Liver (tissue), 9 donors: ENCODE data around the gene TMEM135. TPM values are rescaled to one million over a fixed set of nuclear protein-coding genes. Genes with fewer than 3 reads are reported as not detected.

Experiments used
- DNase-seq: peaks from one replicate; pipeline ENCODE4 v3.0.0-alpha.2; 2017; ENCODE audit warnings: low spot score
- H3K27ac ChIP-seq, 2 donors: one replicate each; pipeline ENCODE4 v1.7.0; 2013; ENCODE audit warnings: inconsistent platforms in 2 of 2, low read length in 2 of 2, control low read depth in 1 of 2, low read depth in 1 of 2, mild to moderate bottlenecking in 1 of 2
- H3K27me3 ChIP-seq, 4 donors: one replicate each; pipeline versions ENCODE4 v1.6.1 to v1.7.0; 2013; ENCODE audit warnings: low read length in 3 of 4, inconsistent platforms in 1 of 4, mild to moderate bottlenecking in 1 of 4, moderate library complexity in 1 of 4; ENCODE audit not compliant: control insufficient read depth in 4 of 4, insufficient read depth in 4 of 4
- H3K36me3 ChIP-seq, 4 donors: one replicate each; pipeline versions ENCODE4 v1.6.1 to v1.7.0; 2013; ENCODE audit warnings: low read length in 3 of 4, mild to moderate bottlenecking in 3 of 4, low read depth in 1 of 4, moderate library complexity in 1 of 4; ENCODE audit not compliant: control insufficient read depth in 4 of 4, insufficient read depth in 3 of 4
- H3K4me1 ChIP-seq, 4 donors: one replicate each; pipeline versions ENCODE4 v1.6.1 to v1.7.0; 2013; ENCODE audit warnings: low read length in 3 of 4, mild to moderate bottlenecking in 3 of 4, moderate library complexity in 1 of 4; ENCODE audit not compliant: control insufficient read depth in 4 of 4, insufficient read depth in 4 of 4
- H3K4me3 ChIP-seq, 3 donors: one replicate each; pipeline versions ENCODE4 v1.6.1 to v1.7.0; 2013; ENCODE audit warnings: low read length in 3 of 3, control low read depth in 1 of 3, low read depth in 1 of 3, mild to moderate bottlenecking in 1 of 3
- H3K9ac ChIP-seq, 2 donors: one replicate each; pipeline ENCODE4 v1.7.0; 2013; ENCODE audit warnings: low read length in 2 of 2, mild to moderate bottlenecking in 2 of 2, moderate library complexity in 2 of 2, control low read depth in 1 of 2, low read depth in 1 of 2
- H3K9me3 ChIP-seq, 4 donors: one replicate each; pipeline versions ENCODE4 v1.6.1 to v1.7.0; 2013; ENCODE audit warnings: low read length in 3 of 4; ENCODE audit not compliant: control insufficient read depth in 4 of 4
- ATF3 ChIP-seq: IDR thresholded peaks from 2 replicates; pipeline ENCODE4 v1.6.1; 2016; ENCODE audit warnings: antibody characterized with exemption
- EGR1 ChIP-seq, 2 donors: IDR thresholded peaks; 2 replicates each; pipeline ENCODE4 v1.6.1; 2016 to 2018; ENCODE audit warnings: antibody characterized with exemption in 2 of 2, low read depth in 2 of 2
- FOXA1 ChIP-seq: IDR thresholded peaks from 2 replicates; pipeline ENCODE4 v1.6.1; 2016; ENCODE audit warnings: antibody characterized with exemption
- GABPA ChIP-seq, 2 donors: IDR thresholded peaks in 1 of 2; conservative IDR thresholded peaks in 1 of 2; 2 replicates each; pipeline ENCODE4 v1.6.1; 2016; ENCODE audit warnings: antibody characterized with exemption in 2 of 2, mild to moderate bottlenecking in 1 of 2, moderate library complexity in 1 of 2
- HNF4A ChIP-seq, 2 donors: conservative IDR thresholded peaks; 2 replicates each; pipeline ENCODE4 v1.6.1; 2016; ENCODE audit warnings: antibody characterized with exemption in 2 of 2, mild to moderate bottlenecking in 2 of 2
- JUND ChIP-seq, 2 donors: IDR thresholded peaks; 2 replicates each; pipeline ENCODE4 v1.6.1; 2016; ENCODE audit warnings: antibody characterized with exemption in 2 of 2
- MAX ChIP-seq: IDR thresholded peaks from 2 replicates; pipeline ENCODE4 v1.6.1; 2016; ENCODE audit warnings: antibody characterized with exemption
- NR2F2 ChIP-seq: IDR thresholded peaks from 2 replicates; pipeline ENCODE4 v1.6.1; 2016; ENCODE audit warnings: antibody characterized with exemption
- RAD21 ChIP-seq, 2 donors: IDR thresholded peaks; 2 replicates each; pipeline ENCODE4 v1.6.1; 2016; ENCODE audit warnings: antibody characterized with exemption in 2 of 2, mild to moderate bottlenecking in 2 of 2
- REST ChIP-seq: IDR thresholded peaks from 2 replicates; pipeline ENCODE4 v1.6.1; 2016; ENCODE audit warnings: antibody characterized with exemption, mild to moderate bottlenecking
- RXRA ChIP-seq, 2 donors: IDR thresholded peaks; 2 replicates each; pipeline ENCODE4 v1.6.1; 2017 to 2018; ENCODE audit warnings: antibody characterized with exemption in 2 of 2, mild to moderate bottlenecking in 1 of 2
- SP1 ChIP-seq: IDR thresholded peaks from 2 replicates; pipeline ENCODE4 v1.6.1; 2018; ENCODE audit warnings: antibody characterized with exemption, mild to moderate bottlenecking
- TAF1 ChIP-seq: conservative IDR thresholded peaks from 2 replicates; pipeline ENCODE4 v1.6.1; 2016; ENCODE audit warnings: antibody characterized with exemption, mild to moderate bottlenecking
- YY1 ChIP-seq: IDR thresholded peaks from 2 replicates; pipeline ENCODE4 v1.6.1; 2016; ENCODE audit warnings: antibody characterized with exemption, mild to moderate bottlenecking
- WGBS: extraction: QIAGEN DNeasy Blood & Tissue Kit; methylation state at CpG from one replicate; pipeline ENCODE4 v1.1.7; 2013; 5-methylcytosine and 5-hydroxymethylcytosine counted together
- polyA plus RNA-seq, 2 donors: library from polyadenylated mRNA; stranded (reverse) in 1 of 2; unstranded in 1 of 2; fragments of 200-250 nt in 1 of 2; fragments of >200 nt in 1 of 2; fragmentation: Nextera tagmentation in 1 of 2; extraction: Ambion mirVana in 1 of 2; gene quantifications; one replicate each; pipeline versions ENCODE4 v1.2.1 to v1.2.3, GENCODE V29; 2013 to 2015
- total RNA-seq, 2 donors: library from RNA; depleted of rRNA; stranded (reverse); fragments of >200 nt; gene quantifications; one replicate each; pipeline ENCODE4 v1.2.3, GENCODE V29; 2014
- donor health status: healthy.
- donor health status: healthy.
- donor health status: healthy.
- donor health status: healthy.
- donor health status: healthy.

Gene TMEM135
- total and polyA plus RNA-seq, 4 donors = 10.0 to 38.9 (median 23.5) TPM

- TF ChIP-seq NR2F2 = peak; percentile 21
These were observed 166.3 kb downstream of the TMEM135 start (continued) for GRCh38 chr11:87203907-87204602.

- Histone ChIP-seq H3K9me3 (no peaks in the 10 kb centered on the region), H3K4me3 (no peak overlapping the region), H3K4me1 (no peaks in the 10 kb centered on the region), H3K27me3 (no peaks in the 10 kb centered on the region), H3K27ac (no peak overlapping the region), H3K9ac (no peak overlapping the region), H3K36me3 (no peaks in the 10 kb centered on the region)
- TF ChIP-seq YY1 = no peak
- TF ChIP-seq MAX = no peak
- no peak for TF ChIP-seq GABPA (IDR thresholded peaks at IDR 0.05 in 1 of 2, conservative IDR thresholded peaks at IDR 0.05 in 1 of 2)
- no peak for TF ChIP-seq TAF1
- no peak for TF ChIP-seq SP1
- no peak for TF ChIP-seq JUND (IDR thresholded peaks at IDR 0.05)
- TF ChIP-seq RAD21 (IDR thresholded peaks at IDR 0.05) = no peak
- no peak for TF ChIP-seq FOXA1
- no peak for TF ChIP-seq RXRA (IDR thresholded peaks at IDR 0.05)
- TF ChIP-seq ATF3 = no peak
- TF ChIP-seq HNF4A (conservative IDR thresholded peaks at IDR 0.05) = no peak
- no peak for TF ChIP-seq NR2F2
- TF ChIP-seq REST = no peak
- TF ChIP-seq EGR1 (IDR thresholded peaks at IDR 0.05; ENCODE audit: low read depth in 2 of 2) = no peak
- no peak for DNase-seq
- 94% methylated on average over 1 of the region's 1 CpG for WGBS
These were observed 175.2 kb downstream of the TMEM135 start for GRCh38 chr11:87212891-87213290.

GRCh38 chr11:87213444-87213843 lies 175.7 kb downstream of the TMEM135 start:
- TF ChIP-seq MAX = no peak
- H3K9ac ChIP-seq = no peak overlapping the region

More at GRCh38 chr11:87213444-87213843, 175.7 kb downstream of the TMEM135 start:
- H3K36me3 ChIP-seq = no peaks in the 10 kb centered on the region
- DNase-seq = no peak
- H3K27me3 ChIP-seq = no peaks in the 10 kb centered on the region
- H3K4me1 ChIP-seq = no peaks in the 10 kb centered on the region
- no peak overlapping the region for H3K27ac ChIP-seq
- H3K4me3 ChIP-seq = no peak overlapping the region
- 97% methylated on average over 2 of the region's 2 CpGs for WGBS
- H3K9me3 ChIP-seq = no peaks in the 10 kb centered on the region
